Measurements from ENCODE around the gene PRRC2C. TPM values are rescaled to one million over a fixed set of nuclear protein-coding genes. Genes with fewer than 3 reads are reported as not detected.

Gene PRRC2C
- total and polyA plus RNA-seq, 4 donors, result 35.1 to 121 (median 80.4) TPM

GRCh38 chr1:171509191-171509590 is 23.9 kb downstream of the PRRC2C start:
- no peaks in the 10 kb centered on the region for H3K9me3 ChIP-seq (ENCODE audit: control insufficient read depth in 4 of 4, insufficient read depth in 3 of 4, low read length in 3 of 4)
- no peak overlapping the region for H3K27ac ChIP-seq (ENCODE audit: low read depth in 1 of 2, low read length in 1 of 2)
- H3K4me3 ChIP-seq, result no peak overlapping the region
- no peak overlapping the region for H3K9ac ChIP-seq (ENCODE audit: insufficient read depth in 1 of 2, low read length in 2 of 2)
- no peaks in the 10 kb centered on the region for H3K27me3 ChIP-seq (ENCODE audit: control insufficient read depth in 3 of 3, insufficient read depth in 3 of 3, low read length in 2 of 3)
- TF ChIP-seq CTCF (IDR thresholded peaks at IDR 0.05; ENCODE audit: control extremely low read depth, extremely low read depth), result no peak
- H3K4me1 ChIP-seq (ENCODE audit: control insufficient read depth in 5 of 5, insufficient read depth in 5 of 5, low read length in 5 of 5), result peaks cover 0 to 19% (median 0%) of the 10 kb centered on the region in 5 donors
- peak in 1 of 3 donors; percentile 18 for DNase-seq
- no peak for ATAC-seq (ENCODE audit: insufficient read depth, low FRiP score)
- peaks cover 0 to 6% (median 0%) of the 10 kb centered on the region in 4 donors for H3K36me3 ChIP-seq (ENCODE audit: control insufficient read depth in 4 of 4, insufficient read depth in 4 of 4, low read length in 4 of 4)

GRCh38 chr1:171513743-171514142 is 28.4 kb downstream of the PRRC2C start:
- H3K36me3 ChIP-seq (ENCODE audit: control insufficient read depth in 4 of 4, insufficient read depth in 4 of 4, low read length in 4 of 4), result peaks cover 12 to 34% (median 20%) of the 10 kb centered on the region in 4 donors
- no peaks in the 10 kb centered on the region for H3K9me3 ChIP-seq (ENCODE audit: control insufficient read depth in 4 of 4, insufficient read depth in 3 of 4, low read length in 3 of 4)
- DNase-seq (no peak), ATAC-seq (ENCODE audit: insufficient read depth, low FRiP score) (no peak)
- 0% methylated on average over 1 of the region's 1 CpG for WGBS, 2 donors
- H3K27me3 ChIP-seq (ENCODE audit: control insufficient read depth in 3 of 3, insufficient read depth in 3 of 3, low read length in 2 of 3), result no peaks in the 10 kb centered on the region
- no peak overlapping the region for H3K27ac ChIP-seq (ENCODE audit: low read depth in 1 of 2, low read length in 1 of 2)
- no peak for TF ChIP-seq CTCF (IDR thresholded peaks at IDR 0.05; ENCODE audit: control extremely low read depth, extremely low read depth)
- H3K4me3 ChIP-seq, result no peak overlapping the region
- peaks cover 0 to 3% (median 0%) of the 10 kb centered on the region in 5 donors for H3K4me1 ChIP-seq (ENCODE audit: control insufficient read depth in 5 of 5, insufficient read depth in 5 of 5, low read length in 5 of 5)
- no peak overlapping the region for H3K9ac ChIP-seq (ENCODE audit: insufficient read depth in 1 of 2, low read length in 2 of 2)

GRCh38 chr1:171515299-171515698 is 30.0 kb downstream of the PRRC2C start:
- H3K36me3 ChIP-seq (ENCODE audit: control insufficient read depth in 4 of 4, insufficient read depth in 4 of 4, low read length in 4 of 4), result peaks cover 14 to 40% (median 22%) of the 10 kb centered on the region in 4 donors
- WGBS, 2 donors, result 89 to 95% methylated on average over 1 of the region's 1 CpG

More at GRCh38 chr1:171515299-171515698, 30.0 kb downstream of the PRRC2C start:
- no peaks in the 10 kb centered on the region for H3K9me3 ChIP-seq (ENCODE audit: control insufficient read depth in 4 of 4, insufficient read depth in 3 of 4, low read length in 3 of 4)
- ATAC-seq (ENCODE audit: insufficient read depth, low FRiP score) (no peak), DNase-seq (no peak)
- H3K4me1 ChIP-seq (ENCODE audit: control insufficient read depth in 5 of 5, insufficient read depth in 5 of 5, low read length in 5 of 5), result peaks cover 0 to 3% (median 0%) of the 10 kb centered on the region in 5 donors
- no peak for TF ChIP-seq CTCF (IDR thresholded peaks at IDR 0.05; ENCODE audit: control extremely low read depth, extremely low read depth)
- H3K4me3 ChIP-seq, result no peak overlapping the region
- no peak overlapping the region for H3K9ac ChIP-seq (ENCODE audit: insufficient read depth in 1 of 2, low read length in 2 of 2)
- H3K27ac ChIP-seq (ENCODE audit: low read depth in 1 of 2, low read length in 1 of 2), result no peak overlapping the region
- no peaks in the 10 kb centered on the region for H3K27me3 ChIP-seq (ENCODE audit: control insufficient read depth in 3 of 3, insufficient read depth in 3 of 3, low read length in 2 of 3)
